Measurements from ENCODE around the gene CAV2. TPM values are rescaled to one million over a fixed set of nuclear protein-coding genes. Genes with fewer than 3 reads are reported as not detected.

Gene CAV2
- total and polyA plus RNA-seq, 2 of the 8 experiments (the other 6 are each of a cell fraction or from before 2014, with no cell fraction given) = 2.8 to 4.7 TPM

GRCh38 chr7:116487907-116488521 is 11.5 kb upstream of the CAV2 start:
- no peaks in the 10 kb centered on the region for H3K23me2 ChIP-seq (ENCODE audit: low read depth, low read length)
- no peak overlapping the region for H3K56ac ChIP-seq (replicated peaks; ENCODE audit: insufficient read length, low read depth, low read length)
- H2BK12ac ChIP-seq (ENCODE audit: low read depth, low read length) = no peak overlapping the region
- H4K91ac ChIP-seq (replicated peaks; ENCODE audit: insufficient read length, low read length) = no peak overlapping the region
- no peaks in the 10 kb centered on the region for H3K79me2 ChIP-seq (ENCODE audit: control insufficient read depth in 1 of 2, insufficient read depth in 2 of 2, low read length in 2 of 2)
- no peak for DNase-seq (ENCODE audit: low read depth in 1 of 2, low spot score in 2 of 2)
- H2BK120ac ChIP-seq (replicated peaks; ENCODE audit: low read depth, low read length) = no peak overlapping the region
- CTCF ChIA-PET (ENCODE audit: partially characterized antibody) = interaction anchor here (0.6 to 1.0 kb wide), 2 partner anchors 38 to 786 kb away, joined by 4 to 5 read pairs; no protein-coding TSS in a partner anchor
- no peak overlapping the region for H3K4me3 ChIP-seq (ENCODE audit: extremely low read depth in 1 of 4, insufficient read depth in 2 of 4, low read depth in 3 of 4, low read length in 4 of 4)
- no peak overlapping the region for H3K9ac ChIP-seq (replicated peaks in 1 of 4; ENCODE audit: extremely low read depth in 1 of 4, low read depth in 3 of 4, low read length in 3 of 4)
- H3K4me2 ChIP-seq (ENCODE audit: insufficient read depth in 1 of 2, low read depth in 2 of 2, low read length in 2 of 2) = no peak overlapping the region
- no peaks in the 10 kb centered on the region for H3K36me3 ChIP-seq (ENCODE audit: control insufficient read depth in 2 of 4, insufficient read depth in 4 of 4, low read length in 3 of 4)
- H4K5ac ChIP-seq (ENCODE audit: insufficient read length, low read depth, low read length) = no peak overlapping the region
- no peaks in the 10 kb centered on the region for H4K20me1 ChIP-seq (replicated peaks in 1 of 2; ENCODE audit: control insufficient read depth in 1 of 2, insufficient read depth in 2 of 2, low read length in 2 of 2)
- FAIRE-seq = no peak
- POLR2A ChIA-PET (ENCODE audit: partially characterized antibody) = no interaction called here
- H2AK5ac ChIP-seq (ENCODE audit: low read depth, low read length) = no peak overlapping the region
- WGBS, 2 experiments (ENCODE audit: extremely low coverage in 1 of 2, insufficient coverage in 1 of 2, insufficient read length in 1 of 2, insufficient replicate concordance in 2 of 2, low coverage in 1 of 2, low lambda C conversion rate in 2 of 2, missing lambda C conversion rate in 1 of 2) = 71% methylated on average over 5 of the region's 5 CpGs; no CpG with 5 or more reads in 1 of the 2 experiments
- no peaks in the 10 kb centered on the region for H3K79me1 ChIP-seq (ENCODE audit: low read depth, low read length)
- no peaks in the 10 kb centered on the region for H3K27me3 ChIP-seq (replicated peaks in 1 of 4; ENCODE audit: control insufficient read depth in 3 of 4, extremely low read depth in 1 of 4, insufficient read depth in 3 of 4, low read length in 3 of 4)
- H3K27ac ChIP-seq (ENCODE audit: low read depth, low read length) = no peak overlapping the region
- no peak overlapping the region for H2BK15ac ChIP-seq (ENCODE audit: low read length)
- H2BK20ac ChIP-seq (ENCODE audit: low read length) = no peak overlapping the region
- no peak overlapping the region for H3K18ac ChIP-seq (ENCODE audit: extremely low read depth, low read length)
- H3K4ac ChIP-seq (replicated peaks; ENCODE audit: insufficient read length, low read depth, low read length) = no peak overlapping the region
- H3K14ac ChIP-seq (ENCODE audit: insufficient read length) = no peak overlapping the region
- H3K23ac ChIP-seq (ENCODE audit: insufficient read length) = no peak overlapping the region
- H4K8ac ChIP-seq (ENCODE audit: extremely low read depth, insufficient read depth, low read length) = no peak overlapping the region
- H3K4me1 ChIP-seq (replicated peaks in 1 of 4; ENCODE audit: control insufficient read depth in 3 of 4, insufficient read depth in 4 of 4, low read length in 3 of 4) = no peaks in the 10 kb centered on the region
- no peak overlapping the region for H2AFZ ChIP-seq (ENCODE audit: low read length)
- H3K9me3 ChIP-seq (ENCODE audit: insufficient read depth in 2 of 2, low read depth in 1 of 2, low read length in 1 of 2) = no peaks in the 10 kb centered on the region
- H2BK5ac ChIP-seq (ENCODE audit: low read depth, low read length) = no peak overlapping the region
- TF ChIP-seq RXRA (IDR thresholded peaks at IDR 0.05; ENCODE audit: insufficient read depth, low read depth, low read length) (no peak), POU5F1 (IDR thresholded peaks at IDR 0.05; ENCODE audit: low read depth, low read length) (no peak), NANOG (IDR thresholded peaks at IDR 0.05; ENCODE audit: insufficient read depth, low read depth, low read length, poor library complexity, severe bottlenecking) (no peak), TAF7 (optimal IDR thresholded peaks at IDR 0.05; ENCODE audit: borderline replicate concordance, low read depth, low read length) (no peak), BCL11A (IDR thresholded peaks at IDR 0.05; ENCODE audit: low read depth in 2 of 2, low read length in 2 of 2) (no peak), HDAC6 (IDR thresholded peaks at IDR 0.05; ENCODE audit: low read depth, low read length) (no peak), ASH2L (IDR thresholded peaks at IDR 0.05; ENCODE audit: low read length) (no peak), EP300 (IDR thresholded peaks at IDR 0.05; ENCODE audit: borderline replicate concordance in 1 of 2, low read depth in 2 of 2, low read length in 2 of 2) (no peak), CTCF (IDR thresholded peaks at IDR 0.05; ENCODE audit: control extremely low read depth in 1 of 3, insufficient read depth in 1 of 3, low read depth in 1 of 3, low read length in 3 of 3) (no peak)
